PC-3 (cell line): Measurements from ENCODE around the gene PPP2R1A. TPM values are rescaled to one million over a fixed set of nuclear protein-coding genes. Genes with fewer than 3 reads are reported as not detected.

Experiments
- ATAC-seq: fragments of 200-7000 bp; cut with Tn5 transposase; 2 replicates; pipeline ENCODE4 v1.9.1; 2020; ENCODE audit warnings: mild to moderate bottlenecking, moderate library complexity
- BruUV-seq: library from RNA; stranded (reverse); fragments of 400-500 nt; replicated peaks from 2 replicates; lab custom pipeline; 2021; lab: Mats Ljungman, UMichigan
- CTCF ChIA-PET: fragments of 300-600 bp; sonication (Branson Sonifier 250); formaldehyde crosslinking; loops from one replicate; lab custom pipeline; 2022; ENCODE audit warnings: antibody characterized with exemption; lab: Charles Lee
- POLR2A ChIA-PET: fragments of 300-600 bp; sonication (Branson Sonifier 250); formaldehyde crosslinking; loops from one replicate; lab custom pipeline; 2022; ENCODE audit warnings: antibody characterized with exemption; ENCODE audit not compliant: unreplicated experiment; lab: Charles Lee
- DNase-seq: peaks from one replicate; pipeline ENCODE4 v3.0.0-alpha.2; 2015
- H2AFZ ChIP-seq: fragments of 300-600 bp; sonication (generic); 2 replicates; pipeline ENCODE4 v1.6.0; 2016; ENCODE audit warnings: antibody characterized with exemption, low read length
- H3F3A ChIP-seq: fragments of 300-600 bp; sonication (generic); one replicate; pipeline ENCODE4 v1.6.0; 2017; ENCODE audit warnings: antibody characterized with exemption, low read length, control low read depth, mild to moderate bottlenecking; ENCODE audit not compliant: unreplicated experiment
- H3K27ac ChIP-seq: fragments of 300-600 bp; sonication (generic); 2 replicates; pipeline ENCODE4 v1.5.1; 2016; ENCODE audit warnings: mild to moderate bottlenecking, low read length
- H3K27me3 ChIP-seq: fragments of 300-600 bp; sonication (generic); 2 replicates; pipeline ENCODE4 v1.6.1; 2016; ENCODE audit warnings: low read length, mixed read lengths
- H3K36me3 ChIP-seq: fragments of 300-600 bp; sonication (generic); 2 replicates; pipeline ENCODE4 v1.6.1; 2016; ENCODE audit warnings: low read depth, mixed run types, low read length, mixed read lengths
- H3K4me1 ChIP-seq: fragments of 300-600 bp; sonication (generic); 2 replicates; pipeline ENCODE4 v1.5.1; 2016; ENCODE audit warnings: low read length; ENCODE audit not compliant: insufficient read depth
- H3K4me2 ChIP-seq: fragments of 300-600 bp; sonication (generic); 2 replicates; pipeline ENCODE4 v1.6.0; 2016; ENCODE audit warnings: low read length
- H3K4me3 ChIP-seq: fragments of 300-600 bp; sonication (generic); 2 replicates; pipeline ENCODE4 v1.5.1; 2016; ENCODE audit warnings: mild to moderate bottlenecking, low read length, mixed read lengths
- H3K79me2 ChIP-seq: fragments of 300-600 bp; sonication (generic); 2 replicates; pipeline ENCODE4 v1.6.1; 2017; ENCODE audit warnings: low read length, mixed read lengths
- H3K9ac ChIP-seq: fragments of 300-600 bp; sonication (generic); 2 replicates; pipeline ENCODE4 v1.6.0; 2016; ENCODE audit warnings: mild to moderate bottlenecking, low read length
- H3K9me2 ChIP-seq: fragments of 300-600 bp; sonication (generic); replicated peaks from 2 replicates; pipeline ENCODE4 v1.6.1; 2016; ENCODE audit warnings: mixed run types, low read length, mixed read lengths
- H3K9me3 ChIP-seq: fragments of 300-600 bp; sonication (generic); 2 replicates; pipeline ENCODE4 v1.6.1; 2016; ENCODE audit warnings: low read length, mixed read lengths
- H4K20me1 ChIP-seq: fragments of 300-600 bp; sonication (generic); 2 replicates; pipeline ENCODE4 v1.6.1; 2016; ENCODE audit warnings: low read length, mixed read lengths
- EZH2 ChIP-seq: fragments of 300-600 bp; sonication (generic); IDR thresholded peaks from one replicate; pipeline ENCODE4 v1.6.1; 2017; ENCODE audit warnings: antibody characterized with exemption, mild to moderate bottlenecking, low read length; ENCODE audit not compliant: unreplicated experiment
- EZH2phosphoT487 ChIP-seq: fragments of 300-600 bp; sonication (generic); IDR thresholded peaks from 2 replicates; pipeline ENCODE4 v1.6.1; 2018; ENCODE audit warnings: mild to moderate bottlenecking, antibody characterized with exemption, low read length, borderline replicate concordance
- intact Hi-C: fragments of 100-400 bp; cut with micrococcal nuclease; formaldehyde crosslinking; loops from 2 replicates; pipeline ENCODE4 v1.9.0; 2023
- total RNA-seq: library from RNA; depleted of rRNA; stranded (reverse); fragments of >200 nt; gene quantifications from 2 replicates; pipeline ENCODE4 v1.2.3, GENCODE V29; 2014
- TF ChIP-seq, protein P1 (sequence below): fragments of 300-600 bp; sonication (generic); conservative IDR thresholded peaks from 2 replicates; pipeline ENCODE4 v1.5.1; 2017; ENCODE audit warnings: antibody characterized with exemption, low read depth, mild to moderate bottlenecking, low read length

The PPP2R1A gene
- total RNA-seq, 1 experiment from 2014 or later, result 336 TPM

DNA sequence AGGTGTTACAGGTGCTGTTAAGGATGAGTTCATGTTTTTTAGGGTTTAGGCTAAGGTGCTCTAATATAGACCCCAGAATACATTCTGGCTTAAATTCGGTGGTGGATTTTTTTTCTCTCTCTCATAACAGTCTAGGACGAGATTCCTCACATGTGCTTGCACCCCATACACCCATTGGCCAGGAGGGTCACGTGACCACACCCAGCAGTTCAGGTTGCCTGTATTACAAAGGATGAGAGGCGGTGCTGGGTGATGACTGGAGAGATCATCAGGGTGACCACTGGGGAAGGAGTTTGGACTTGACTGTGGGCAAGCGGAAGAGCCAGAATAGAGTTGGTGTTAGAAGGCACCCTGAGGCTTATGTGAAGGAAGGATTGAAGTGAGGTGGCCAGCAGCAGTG, 27.7 kb downstream of the PPP2R1A start:
- Histone ChIP-seq H3K9me2 (no peaks in the 10 kb centered on the region), H3K27ac (no peak overlapping the region), H3K4me2 (no peak overlapping the region), H3K79me2 (no peaks in the 10 kb centered on the region), H3K9me3 (no peaks in the 10 kb centered on the region), H3K36me3 (peaks cover 97% of the 10 kb centered on the region), H4K20me1 (no peaks in the 10 kb centered on the region), H3K9ac (no peak overlapping the region), H2AFZ (no peak overlapping the region), H3K4me1 (no peaks in the 10 kb centered on the region; the same call in 1 of the 2 replicates), H3K4me3 (no peak overlapping the region), H3K27me3 (no peaks in the 10 kb centered on the region), H3F3A (no peaks in the 10 kb centered on the region)
- ATAC-seq (no peak), DNase-seq (no peak)
- intact Hi-C loops, result no loop called here
- ChIA-PET CTCF (no interaction called here), POLR2A (no interaction called here)
- BruUV-seq, result no TSS peak
- no peak for TF ChIP-seq EZH2phosphoT487
- TF ChIP-seq, protein P1, sequence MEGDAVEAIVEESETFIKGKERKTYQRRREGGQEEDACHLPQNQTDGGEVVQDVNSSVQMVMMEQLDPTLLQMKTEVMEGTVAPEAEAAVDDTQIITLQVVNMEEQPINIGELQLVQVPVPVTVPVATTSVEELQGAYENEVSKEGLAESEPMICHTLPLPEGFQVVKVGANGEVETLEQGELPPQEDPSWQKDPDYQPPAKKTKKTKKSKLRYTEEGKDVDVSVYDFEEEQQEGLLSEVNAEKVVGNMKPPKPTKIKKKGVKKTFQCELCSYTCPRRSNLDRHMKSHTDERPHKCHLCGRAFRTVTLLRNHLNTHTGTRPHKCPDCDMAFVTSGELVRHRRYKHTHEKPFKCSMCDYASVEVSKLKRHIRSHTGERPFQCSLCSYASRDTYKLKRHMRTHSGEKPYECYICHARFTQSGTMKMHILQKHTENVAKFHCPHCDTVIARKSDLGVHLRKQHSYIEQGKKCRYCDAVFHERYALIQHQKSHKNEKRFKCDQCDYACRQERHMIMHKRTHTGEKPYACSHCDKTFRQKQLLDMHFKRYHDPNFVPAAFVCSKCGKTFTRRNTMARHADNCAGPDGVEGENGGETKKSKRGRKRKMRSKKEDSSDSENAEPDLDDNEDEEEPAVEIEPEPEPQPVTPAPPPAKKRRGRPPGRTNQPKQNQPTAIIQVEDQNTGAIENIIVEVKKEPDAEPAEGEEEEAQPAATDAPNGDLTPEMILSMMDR, result no peak
- no peak for TF ChIP-seq EZH2

DNA sequence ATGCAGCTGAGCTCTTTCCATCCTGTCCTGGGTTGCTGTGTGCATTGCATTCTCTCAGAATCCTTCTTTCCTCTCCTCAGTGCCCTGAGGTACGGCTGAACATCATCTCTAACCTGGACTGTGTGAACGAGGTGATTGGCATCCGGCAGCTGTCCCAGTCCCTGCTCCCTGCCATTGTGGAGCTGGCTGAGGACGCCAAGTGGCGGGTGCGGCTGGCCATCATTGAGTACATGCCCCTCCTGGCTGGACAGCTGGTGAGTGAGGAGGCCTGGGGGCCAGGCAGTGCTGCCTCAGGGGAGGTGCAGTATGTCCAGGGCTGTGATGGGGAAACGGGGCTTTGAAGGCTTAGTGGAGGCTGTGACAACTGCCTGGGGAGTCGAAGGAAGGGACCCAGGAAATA, 29.8 kb downstream of the PPP2R1A start:
- H3K4me1 ChIP-seq, result no peaks in the 10 kb centered on the region
- no peaks in the 10 kb centered on the region for H3F3A ChIP-seq
- ChIA-PET POLR2A (no interaction called here), CTCF (no interaction called here)
- H3K9ac ChIP-seq, result no peak overlapping the region
- no peak overlapping the region for H2AFZ ChIP-seq
- TF ChIP-seq EZH2phosphoT487 (no peak), EZH2 (no peak)
- TF ChIP-seq, protein P1, result no peak
- no peak overlapping the region for H3K4me2 ChIP-seq
- no peaks in the 10 kb centered on the region for H3K79me2 ChIP-seq
- intact Hi-C loops, result no loop called here
- H3K4me3 ChIP-seq, result no peak overlapping the region
- no TSS peak for BruUV-seq
- no peaks in the 10 kb centered on the region for H4K20me1 ChIP-seq
- no peaks in the 10 kb centered on the region for H3K9me3 ChIP-seq
- ATAC-seq, result no peak
- H3K27me3 ChIP-seq, result no peaks in the 10 kb centered on the region
- H3K36me3 ChIP-seq, result peaks cover 97% of the 10 kb centered on the region
- no peak for DNase-seq
- H3K9me2 ChIP-seq, result no peaks in the 10 kb centered on the region
- no peak overlapping the region for H3K27ac ChIP-seq

DNA sequence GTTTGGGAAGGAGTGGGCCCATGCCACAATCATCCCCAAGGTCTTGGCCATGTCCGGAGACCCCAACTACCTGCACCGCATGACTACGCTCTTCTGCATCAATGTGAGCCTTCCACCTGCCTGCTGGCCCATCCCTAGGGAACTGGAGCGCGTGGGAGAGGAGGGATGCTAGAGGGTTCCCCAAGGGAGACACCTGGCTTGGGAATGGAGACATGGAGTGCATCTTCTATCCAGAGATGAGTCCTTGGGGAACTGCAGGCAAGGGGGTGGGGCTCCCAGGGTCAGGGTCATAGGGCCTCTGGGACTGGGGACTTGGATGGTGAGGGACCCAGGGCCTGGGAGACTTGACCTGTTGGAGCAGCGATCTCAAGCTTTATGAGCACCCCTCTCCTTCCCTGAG, 31.2 kb downstream of the PPP2R1A start:
- no peak for ATAC-seq
- Histone ChIP-seq H4K20me1 (no peaks in the 10 kb centered on the region), H3F3A (no peaks in the 10 kb centered on the region), H3K9me3 (no peaks in the 10 kb centered on the region), H3K9ac (no peak overlapping the region), H3K4me1 (no peaks in the 10 kb centered on the region), H3K4me3 (no peak overlapping the region), H3K27ac (no peak overlapping the region), H3K36me3 (peaks cover 95% of the 10 kb centered on the region), H3K27me3 (no peaks in the 10 kb centered on the region), H3K79me2 (no peaks in the 10 kb centered on the region), H2AFZ (no peak overlapping the region), H3K4me2 (no peak overlapping the region), H3K9me2 (no peaks in the 10 kb centered on the region)
- ChIA-PET CTCF (no interaction called here), POLR2A (interaction anchor here (0.5 kb wide), 1 partner anchor 316 kb away, joined by 4 read pairs; no protein-coding TSS in a partner anchor)
- intact Hi-C loops, result no loop called here
- BruUV-seq, result no TSS peak
- no peak for TF ChIP-seq EZH2phosphoT487
- TF ChIP-seq, protein P1, result no peak
- no peak for TF ChIP-seq EZH2
- no peak for DNase-seq
